Mesenchymal stem cell (in vitro differentiated cells and primary cell): ENCODE data around the gene GSN.

ENCODE experiments used
- DNase-seq: peaks from one replicate; pipeline ENCODE4 v3.0.0-alpha.2; 2013
- H2AFZ ChIP-seq: one replicate; pipeline ENCODE4 v1.6.1; 2013; ENCODE audit warnings: low read depth, mild to moderate bottlenecking, control low read depth, inconsistent platforms, low read length, moderate library complexity
- H2AK5ac ChIP-seq: 2 replicates; pipeline ENCODE4 v1.6.1; 2013; ENCODE audit warnings: low read length, moderate library complexity, mild to moderate bottlenecking, inconsistent platforms; ENCODE audit not compliant: severe bottlenecking
- H2BK120ac ChIP-seq: one replicate; pipeline ENCODE4 v1.6.1; 2013; ENCODE audit warnings: low read depth, mild to moderate bottlenecking, inconsistent platforms, low read length, moderate library complexity
- H2BK12ac ChIP-seq, 2 experiments: one replicate each; pipeline ENCODE4 v1.6.1; 2013; ENCODE audit warnings: inconsistent platforms in 2 of 2, low read length in 2 of 2, mild to moderate bottlenecking in 2 of 2, moderate library complexity in 2 of 2, control low read depth in 1 of 2
- H2BK15ac ChIP-seq: one replicate; pipeline ENCODE4 v1.6.1; 2013; ENCODE audit warnings: mild to moderate bottlenecking, low read depth, inconsistent platforms; ENCODE audit not compliant: poor library complexity, severe bottlenecking
- H2BK5ac ChIP-seq: 2 replicates; pipeline ENCODE4 v1.6.1; 2013; ENCODE audit warnings: low read depth, mild to moderate bottlenecking, low read length, control low read depth, inconsistent platforms; ENCODE audit not compliant: poor library complexity, severe bottlenecking
- H3K14ac ChIP-seq, 2 experiments: one replicate each; pipeline ENCODE4 v1.6.1; 2013; ENCODE audit warnings: inconsistent platforms in 2 of 2, low read length in 2 of 2, control low read depth in 1 of 2, mild to moderate bottlenecking in 1 of 2, moderate library complexity in 1 of 2
- H3K18ac ChIP-seq, 2 experiments: one replicate each; pipeline ENCODE4 v1.6.1; 2013; ENCODE audit warnings: inconsistent platforms in 2 of 2, low read length in 2 of 2, control low read depth in 1 of 2, low read depth in 1 of 2, mild to moderate bottlenecking in 1 of 2
- H3K23ac ChIP-seq, 2 experiments: one replicate each; pipeline ENCODE4 v1.6.1; 2013; ENCODE audit warnings: inconsistent platforms in 2 of 2, low read length in 2 of 2, mild to moderate bottlenecking in 2 of 2, moderate library complexity in 2 of 2, control low read depth in 1 of 2
- H3K27ac ChIP-seq: 2 replicates; pipeline ENCODE4 v1.5.1; 2013; ENCODE audit warnings: mild to moderate bottlenecking, moderate library complexity, low read length, control low read depth, inconsistent platforms; ENCODE audit not compliant: poor library complexity, severe bottlenecking
- H3K27me3 ChIP-seq, 2 experiments: 2 replicates each; pipeline versions ENCODE4 v1.6.1 to v1.7.0; 2013; ENCODE audit warnings: low read length in 2 of 2, mild to moderate bottlenecking in 2 of 2, moderate library complexity in 2 of 2, control low read depth in 1 of 2, inconsistent platforms in 1 of 2; ENCODE audit not compliant: control insufficient read depth in 1 of 2, insufficient read depth in 1 of 2
- H3K36me3 ChIP-seq, 2 experiments: 2 replicates each; pipeline versions ENCODE4 v1.6.1 to v1.7.0; 2013; ENCODE audit warnings: low read length in 2 of 2, control low read depth in 1 of 2, inconsistent platforms in 1 of 2, low read depth in 1 of 2, mild to moderate bottlenecking in 1 of 2; ENCODE audit not compliant: insufficient read depth in 2 of 2, control insufficient read depth in 1 of 2
- H3K4ac ChIP-seq, 2 experiments: one replicate each; pipeline ENCODE4 v1.6.1; 2013; ENCODE audit warnings: inconsistent platforms in 2 of 2, low read length in 2 of 2, mild to moderate bottlenecking in 2 of 2, moderate library complexity in 2 of 2, control low read depth in 1 of 2, low read depth in 1 of 2
- H3K4me1 ChIP-seq: 2 replicates; pipeline ENCODE4 v1.6.1; 2013; ENCODE audit warnings: low read depth, low read length, control low read depth; ENCODE audit not compliant: control insufficient read depth, insufficient read depth
- H3K4me2 ChIP-seq: 2 replicates; pipeline ENCODE4 v1.6.1; 2013; ENCODE audit warnings: low read length, mild to moderate bottlenecking, inconsistent platforms; ENCODE audit not compliant: poor library complexity, severe bottlenecking
- H3K4me3 ChIP-seq, 2 experiments: 2 replicates each; pipeline versions ENCODE4 v1.5.1 to v1.7.0; 2013; ENCODE audit warnings: low read length in 2 of 2, mild to moderate bottlenecking in 2 of 2, control low read depth in 1 of 2, low read depth in 1 of 2; ENCODE audit not compliant: insufficient read depth in 1 of 2
- H3K79me1 ChIP-seq: replicated peaks from 2 replicates; pipeline ENCODE4 v1.6.1; 2013; ENCODE audit warnings: mild to moderate bottlenecking, control low read depth, low read length, inconsistent platforms; ENCODE audit not compliant: poor library complexity, severe bottlenecking
- H3K9ac ChIP-seq: 2 replicates; pipeline ENCODE4 v1.7.0; 2013; ENCODE audit warnings: mild to moderate bottlenecking, low read length, moderate library complexity
- H3K9me3 ChIP-seq: 2 replicates; pipeline ENCODE4 v1.7.0; 2013; ENCODE audit warnings: mild to moderate bottlenecking, low read length; ENCODE audit not compliant: control insufficient read depth
- H4K8ac ChIP-seq: one replicate; pipeline ENCODE4 v1.6.1; 2013; ENCODE audit warnings: inconsistent platforms, mild to moderate bottlenecking, low read length, moderate library complexity
- H4K91ac ChIP-seq: one replicate; pipeline ENCODE4 v1.6.1; 2013; ENCODE audit warnings: mild to moderate bottlenecking, low read length, inconsistent platforms
- WGBS: methylation state at CpG from one replicate; pipeline ENCODE4 v1.1.7; 2013; ENCODE audit warnings: mixed read lengths; 5-methylcytosine and 5-hydroxymethylcytosine counted together

GSN gene

GRCh38 chr9:121362813-121363621 is 95.1 kb downstream of the GSN start:
- no peak overlapping the region for H3K14ac ChIP-seq
- H3K4me3 ChIP-seq, result no peak overlapping the region
- no peak overlapping the region for H3K4ac ChIP-seq
- no peak overlapping the region for H2BK15ac ChIP-seq
- H2BK120ac ChIP-seq, result no peak overlapping the region
- H3K27ac ChIP-seq, result peak overlapping the region; percentile 59
- no peak overlapping the region for H2AFZ ChIP-seq
- DNase-seq, result peak; percentile 90
- peaks cover 1% of the 10 kb centered on the region for H3K4me1 ChIP-seq
- no peak overlapping the region for H2BK5ac ChIP-seq
- H2BK12ac ChIP-seq, result no peak overlapping the region
- no peak overlapping the region for H3K4me2 ChIP-seq
- no peak overlapping the region for H4K8ac ChIP-seq
- WGBS, result no CpG with 5 or more reads among the region's 2 CpGs
- peaks cover 0 to 12% of the 10 kb centered on the region in 2 experiments for H3K36me3 ChIP-seq
- H3K9me3 ChIP-seq, result no peaks in the 10 kb centered on the region
- no peak overlapping the region for H2AK5ac ChIP-seq
- H3K18ac ChIP-seq, result peak overlapping the region in 1 of 2 experiments; percentile 43
- no peak overlapping the region for H3K23ac ChIP-seq
- H3K27me3 ChIP-seq, result no peaks in the 10 kb centered on the region
- H3K9ac ChIP-seq, result peak overlapping the region; percentile 89
- no peaks in the 10 kb centered on the region for H3K79me1 ChIP-seq
- H4K91ac ChIP-seq, result no peak overlapping the region

- H3K79me1 ChIP-seq, result no peaks in the 10 kb centered on the region
- H3K27ac ChIP-seq, result no peak overlapping the region
- DNase-seq, result no peak
- no peak overlapping the region for H4K91ac ChIP-seq
- no peak overlapping the region for H3K4me2 ChIP-seq
- WGBS, result no CpG with 5 or more reads among the region's 1 CpG
- H3K9me3 ChIP-seq, result no peaks in the 10 kb centered on the region
- H2BK12ac ChIP-seq, result no peak overlapping the region
- H2BK5ac ChIP-seq, result no peak overlapping the region
- H3K27me3 ChIP-seq, result no peaks in the 10 kb centered on the region
- no peak overlapping the region for H4K8ac ChIP-seq
- H3K4me1 ChIP-seq, result peaks cover 1% of the 10 kb centered on the region
- H2AK5ac ChIP-seq, result no peak overlapping the region
- no peak overlapping the region for H3K18ac ChIP-seq
- no peak overlapping the region for H2BK120ac ChIP-seq
- no peak overlapping the region for H3K4ac ChIP-seq
- no peak overlapping the region for H2BK15ac ChIP-seq
- no peak overlapping the region for H2AFZ ChIP-seq
- H3K23ac ChIP-seq, result no peak overlapping the region
- H3K14ac ChIP-seq, result no peak overlapping the region
- peaks cover 0 to 12% of the 10 kb centered on the region in 2 experiments for H3K36me3 ChIP-seq
- H3K9ac ChIP-seq, result peak overlapping the region; percentile 89
- H3K4me3 ChIP-seq, result no peak overlapping the region
Observed at GRCh38 chr9:121363622-121363961, 95.6 kb downstream of the GSN start.

DNA sequence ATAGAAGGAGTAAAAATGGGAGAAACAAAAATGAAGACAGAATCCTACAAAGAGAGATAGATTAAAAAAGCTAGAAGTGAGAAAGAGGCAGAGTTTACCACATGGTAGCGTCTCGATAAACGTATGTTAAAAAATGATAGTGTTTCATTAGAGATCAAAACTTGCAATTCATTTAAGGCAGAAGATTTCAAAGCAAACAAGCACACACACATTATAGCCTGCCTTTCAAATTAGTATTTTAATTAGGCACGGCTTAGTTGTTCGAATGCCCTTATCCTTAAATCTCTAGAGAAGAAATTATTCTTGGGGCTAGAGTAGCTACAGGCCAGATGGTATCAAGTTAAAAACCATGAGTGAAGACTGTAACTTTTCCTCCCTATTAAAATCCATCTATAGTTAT is 96.1 kb downstream of the GSN start:
- no peak overlapping the region for H2BK12ac ChIP-seq
- no peak overlapping the region for H3K18ac ChIP-seq
- no peak overlapping the region for H4K8ac ChIP-seq
- H3K23ac ChIP-seq, result no peak overlapping the region
- H2AFZ ChIP-seq, result no peak overlapping the region
- H3K9me3 ChIP-seq, result no peaks in the 10 kb centered on the region
- peaks cover 0 to 12% of the 10 kb centered on the region in 2 experiments for H3K36me3 ChIP-seq
- H2BK15ac ChIP-seq, result no peak overlapping the region
- no CpG with 5 or more reads among the region's 5 CpGs for WGBS
- no peak overlapping the region for H3K4me2 ChIP-seq
- no peak overlapping the region for H2AK5ac ChIP-seq
- no peak overlapping the region for H3K14ac ChIP-seq
- H2BK120ac ChIP-seq, result no peak overlapping the region
- H3K4ac ChIP-seq, result no peak overlapping the region
- no peak overlapping the region for H2BK5ac ChIP-seq
- H3K27me3 ChIP-seq, result no peaks in the 10 kb centered on the region
- H4K91ac ChIP-seq, result no peak overlapping the region
- no peak overlapping the region for H3K27ac ChIP-seq
- DNase-seq, result no peak
- H3K4me3 ChIP-seq, result no peak overlapping the region
- peak overlapping the region; percentile 89 for H3K9ac ChIP-seq
- H3K79me1 ChIP-seq, result no peaks in the 10 kb centered on the region
- H3K4me1 ChIP-seq, result peaks cover 1% of the 10 kb centered on the region

- Histone ChIP-seq H3K9ac (peak overlapping the region; percentile 89), H2BK12ac (no peak overlapping the region), H3K9me3 (no peaks in the 10 kb centered on the region), H2BK120ac (no peak overlapping the region), H3K27ac (no peak overlapping the region), H3K4me1 (peaks cover 5% of the 10 kb centered on the region), H2AFZ (no peak overlapping the region), H3K79me1 (no peaks in the 10 kb centered on the region), H3K23ac (no peak overlapping the region), H3K36me3 (peaks cover 0 to 12% of the 10 kb centered on the region in 2 experiments), H2BK15ac (no peak overlapping the region), H3K4me3 (no peak overlapping the region), H3K4me2 (no peak overlapping the region), H2BK5ac (no peak overlapping the region), H3K18ac (no peak overlapping the region), H3K14ac (no peak overlapping the region), H2AK5ac (no peak overlapping the region), H4K8ac (no peak overlapping the region), H3K27me3 (no peaks in the 10 kb centered on the region), H4K91ac (no peak overlapping the region), H3K4ac (no peak overlapping the region)
- DNase-seq, result no peak
Observed at GRCh38 chr9:121364886-121365285, 96.9 kb downstream of the GSN start.
